K562 (cell line): Measurements from ENCODE around the gene LAG3. TPM values are rescaled to one million over a fixed set of nuclear protein-coding genes. Genes with fewer than 3 reads are reported as not detected.

ENCODE experiments used
- ATF1 ChIP-seq, 2 experiments: fragments of 450-650 bp in 1 of 2; IDR thresholded peaks; 2 replicates each; pipeline ENCODE4 v1.6.1; 2016; ENCODE audit warnings: missing compliant biosample characterization in 1 of 2, missing genetic modification characterization in 1 of 2
- BMI1 ChIP-seq: fragments of 150-350 bp; IDR thresholded peaks from 2 replicates; pipeline ENCODE4 v1.6.1; 2014; ENCODE audit warnings: low read length
- EHMT2 ChIP-seq: fragments of 450-650 bp; IDR thresholded peaks from 2 replicates; pipeline ENCODE4 v1.6.1; 2018; ENCODE audit warnings: antibody characterized with exemption
- GABPA ChIP-seq: fragments of 200-800 bp; sonication (Bioruptor generic); conservative IDR thresholded peaks from 2 replicates; pipeline ENCODE4 v1.6.1; 2016; ENCODE audit warnings: low read depth, missing genetic modification characterization, missing compliant biosample characterization
- HNRNPL ChIP-seq: fragments of 200-400 bp; formaldehyde crosslinking; IDR thresholded peaks from 2 replicates; pipeline ENCODE4 v1.6.1; 2017; ENCODE audit warnings: low read depth, mild to moderate bottlenecking, low read length
- MEIS2 ChIP-seq: fragments of 450-650 bp; IDR thresholded peaks from 2 replicates; pipeline ENCODE4 v1.6.1; 2014; ENCODE audit warnings: mild to moderate bottlenecking; ENCODE audit not compliant: partially characterized antibody
- MTF1 ChIP-seq: fragments of 250-450 bp; sonication (Bioruptor Pico); IDR thresholded peaks from 2 replicates; pipeline ENCODE4 v1.9.0; 2021; ENCODE audit warnings: moderate library complexity, mild to moderate bottlenecking, inconsistent platforms, borderline replicate concordance
- NFIC ChIP-seq: fragments of 450-650 bp; IDR thresholded peaks from 2 replicates; pipeline ENCODE4 v1.6.1; 2017; ENCODE audit warnings: mild to moderate bottlenecking, inconsistent platforms
- RBM39 ChIP-seq: fragments of 200-400 bp; formaldehyde crosslinking; optimal IDR thresholded peaks from 2 replicates; pipeline ENCODE3; 2018; ENCODE audit warnings: low read depth, low read length
- SMARCA4 ChIP-seq: fragments of 450-650 bp; IDR thresholded peaks from 2 replicates; pipeline ENCODE4 v1.6.1; 2016
- SOX6 ChIP-seq: fragments of 450-650 bp; IDR thresholded peaks from 2 replicates; pipeline ENCODE4 v1.6.1; 2014; ENCODE audit warnings: mild to moderate bottlenecking
- TCF3 ChIP-seq: sonication (generic); formaldehyde crosslinking; IDR thresholded peaks from 2 replicates; pipeline ENCODE4 v1.4.0; 2020; ENCODE audit warnings: mild to moderate bottlenecking, missing genetic modification reagents
- ZNF3 ChIP-seq: fragments of 250-450 bp; sonication (Bioruptor Pico); IDR thresholded peaks from 2 replicates; pipeline ENCODE4 v1.5.0; 2021; ENCODE audit warnings: mild to moderate bottlenecking, moderate library complexity
- polyA plus RNA-seq, 8 experiments: library from polyadenylated mRNA; depleted of rRNA in 4 of 8; stranded (reverse) in 5 of 8; unstranded in 3 of 8; fragments of >200 nt; fragmentation: Nextera tagmentation in 2 of 8; fragmentation: Illumina TruSeq in 1 of 8; extraction: Ambion mirVana in 2 of 8; extraction: Trizol in 1 of 8; gene quantifications; 2 replicates each; pipeline versions ENCODE4 v1.2.1 to v1.2.3, GENCODE V29; 2011 to 2014; ENCODE audit warnings: inconsistent platforms in 1 of 8, missing spikeins in 1 of 8
- total RNA-seq, 7 experiments: library from RNA; depleted of rRNA in 6 of 7; stranded (reverse); fragments of >200 nt in 6 of 7; fragmentation: Illumina TruSeq in 2 of 7; extraction: Trizol in 2 of 7; gene quantifications; 2 replicates each; pipeline versions ENCODE4 v1.2.1 to v1.2.3, GENCODE V29; 2011 to 2021; ENCODE audit warnings: low replicate concordance in 1 of 7
- TF ChIP-seq, protein P1 (sequence below): fragments of 450-650 bp; IDR thresholded peaks from 2 replicates; pipeline ENCODE4 v1.7.1; 2018; ENCODE audit warnings: mild to moderate bottlenecking, low read depth; ENCODE audit not compliant: partially characterized antibody
- TF ChIP-seq, protein P2 (sequence below): fragments of 450-650 bp; conservative IDR thresholded peaks from 2 replicates; pipeline ENCODE4 v1.6.1; 2016; ENCODE audit warnings: missing genetic modification characterization, low read depth, mild to moderate bottlenecking, missing compliant biosample characterization, moderate library complexity
- TF ChIP-seq, protein P3 (sequence below): sonication (generic); formaldehyde crosslinking; IDR thresholded peaks from 2 replicates; pipeline ENCODE4 v1.9.0; 2022; ENCODE audit warnings: mild to moderate bottlenecking, missing genetic modification reagents
- TF ChIP-seq, protein P4 (sequence below): fragments of 450-650 bp; IDR thresholded peaks from 2 replicates; pipeline ENCODE4 v1.6.1; 2018; ENCODE audit not compliant: partially characterized antibody

The LAG3 gene
- total and polyA plus RNA-seq, 9 of the 15 experiments (the other 6 are each of a cell fraction or from before 2014, with no cell fraction given), result 0.07 to 0.66 (median 0.09) TPM; not detected in 1

DNA sequence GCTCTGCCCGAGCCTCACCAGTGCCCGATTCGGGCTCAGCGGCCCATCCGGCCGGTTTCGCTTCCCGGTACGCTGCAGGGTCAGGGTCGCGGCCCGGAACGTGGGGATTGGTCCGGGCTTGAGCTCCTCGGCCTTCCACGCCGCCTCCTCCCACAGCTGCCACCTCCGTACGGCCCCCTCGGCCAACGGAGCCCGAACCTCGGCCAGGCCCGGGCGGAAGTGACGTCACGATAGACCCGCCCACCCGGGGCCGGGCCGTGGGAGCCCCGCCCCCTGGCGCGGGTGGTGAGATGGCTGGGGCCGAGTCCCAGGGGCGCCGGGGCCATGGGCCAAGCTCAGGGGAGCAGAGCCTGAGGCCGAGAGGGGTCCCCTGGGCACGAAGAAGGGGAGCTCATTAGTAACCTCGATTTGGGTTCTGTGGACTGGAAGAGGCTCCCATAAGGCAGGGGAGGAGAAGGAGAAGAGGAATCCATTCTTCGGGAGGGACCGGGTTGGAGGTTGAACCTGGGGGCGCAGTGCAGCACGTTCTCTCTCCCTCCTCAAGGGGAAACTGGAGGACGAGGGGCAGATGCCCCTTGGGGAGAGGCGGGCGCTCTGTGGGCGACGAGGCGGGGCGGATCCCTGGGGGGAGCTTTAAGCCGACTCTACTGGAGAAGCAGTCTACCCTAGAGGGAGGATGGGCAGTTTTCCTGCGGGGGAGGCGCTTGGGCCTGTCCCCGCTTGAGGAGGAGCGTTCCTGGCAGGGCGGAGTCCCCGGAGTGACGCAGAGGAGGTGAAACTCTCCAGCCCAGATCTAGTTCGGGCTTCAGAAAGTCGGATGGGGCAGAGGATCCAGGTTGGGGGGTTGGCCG, 19.2 kb upstream of the LAG3 start, which contains the start of gene MLF2 (continued):
- TF ChIP-seq MEIS2 (no peak), GABPA (tag) (peak; percentile 93), HNRNPL (peak; percentile 55; the same call in 1 of the 2 replicates), NFIC (peak; percentile 19; the same call in 1 of the 2 replicates), BMI1 (no peak), TCF3 (no peak; the same call in 1 of the 2 replicates), ATF1 (CRISPR knock-in tag; IDR thresholded peaks at IDR 0.05) (no peak; the same call in 1 of the 2 replicates), ATF1 (tag; IDR thresholded peaks at IDR 0.05) (peak; percentile 97), SMARCA4 (peak; percentile 26; the same call in 1 of the 2 replicates), RBM39 (no peak), EHMT2 (no peak), SOX6 (peak; percentile 44), MTF1 (no peak), ZNF3 (no peak)
- TF ChIP-seq, protein P1, sequence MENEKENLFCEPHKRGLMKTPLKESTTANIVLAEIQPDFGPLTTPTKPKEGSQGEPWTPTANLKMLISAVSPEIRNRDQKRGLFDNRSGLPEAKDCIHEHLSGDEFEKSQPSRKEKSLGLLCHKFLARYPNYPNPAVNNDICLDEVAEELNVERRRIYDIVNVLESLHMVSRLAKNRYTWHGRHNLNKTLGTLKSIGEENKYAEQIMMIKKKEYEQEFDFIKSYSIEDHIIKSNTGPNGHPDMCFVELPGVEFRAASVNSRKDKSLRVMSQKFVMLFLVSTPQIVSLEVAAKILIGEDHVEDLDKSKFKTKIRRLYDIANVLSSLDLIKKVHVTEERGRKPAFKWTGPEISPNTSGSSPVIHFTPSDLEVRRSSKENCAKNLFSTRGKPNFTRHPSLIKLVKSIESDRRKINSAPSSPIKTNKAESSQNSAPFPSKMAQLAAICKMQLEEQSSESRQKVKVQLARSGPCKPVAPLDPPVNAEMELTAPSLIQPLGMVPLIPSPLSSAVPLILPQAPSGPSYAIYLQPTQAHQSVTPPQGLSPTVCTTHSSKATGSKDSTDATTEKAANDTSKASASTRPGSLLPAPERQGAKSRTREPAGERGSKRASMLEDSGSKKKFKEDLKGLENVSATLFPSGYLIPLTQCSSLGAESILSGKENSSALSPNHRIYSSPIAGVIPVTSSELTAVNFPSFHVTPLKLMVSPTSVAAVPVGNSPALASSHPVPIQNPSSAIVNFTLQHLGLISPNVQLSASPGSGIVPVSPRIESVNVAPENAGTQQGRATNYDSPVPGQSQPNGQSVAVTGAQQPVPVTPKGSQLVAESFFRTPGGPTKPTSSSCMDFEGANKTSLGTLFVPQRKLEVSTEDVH, result peak; percentile 32
- TF ChIP-seq, protein P2, sequence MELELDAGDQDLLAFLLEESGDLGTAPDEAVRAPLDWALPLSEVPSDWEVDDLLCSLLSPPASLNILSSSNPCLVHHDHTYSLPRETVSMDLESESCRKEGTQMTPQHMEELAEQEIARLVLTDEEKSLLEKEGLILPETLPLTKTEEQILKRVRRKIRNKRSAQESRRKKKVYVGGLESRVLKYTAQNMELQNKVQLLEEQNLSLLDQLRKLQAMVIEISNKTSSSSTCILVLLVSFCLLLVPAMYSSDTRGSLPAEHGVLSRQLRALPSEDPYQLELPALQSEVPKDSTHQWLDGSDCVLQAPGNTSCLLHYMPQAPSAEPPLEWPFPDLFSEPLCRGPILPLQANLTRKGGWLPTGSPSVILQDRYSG (tag), result no peak
- TF ChIP-seq, protein P3, sequence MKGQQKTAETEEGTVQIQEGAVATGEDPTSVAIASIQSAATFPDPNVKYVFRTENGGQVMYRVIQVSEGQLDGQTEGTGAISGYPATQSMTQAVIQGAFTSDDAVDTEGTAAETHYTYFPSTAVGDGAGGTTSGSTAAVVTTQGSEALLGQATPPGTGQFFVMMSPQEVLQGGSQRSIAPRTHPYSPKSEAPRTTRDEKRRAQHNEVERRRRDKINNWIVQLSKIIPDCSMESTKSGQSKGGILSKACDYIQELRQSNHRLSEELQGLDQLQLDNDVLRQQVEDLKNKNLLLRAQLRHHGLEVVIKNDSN (CRISPR knock-in tag), result no peak
- TF ChIP-seq, protein P4, sequence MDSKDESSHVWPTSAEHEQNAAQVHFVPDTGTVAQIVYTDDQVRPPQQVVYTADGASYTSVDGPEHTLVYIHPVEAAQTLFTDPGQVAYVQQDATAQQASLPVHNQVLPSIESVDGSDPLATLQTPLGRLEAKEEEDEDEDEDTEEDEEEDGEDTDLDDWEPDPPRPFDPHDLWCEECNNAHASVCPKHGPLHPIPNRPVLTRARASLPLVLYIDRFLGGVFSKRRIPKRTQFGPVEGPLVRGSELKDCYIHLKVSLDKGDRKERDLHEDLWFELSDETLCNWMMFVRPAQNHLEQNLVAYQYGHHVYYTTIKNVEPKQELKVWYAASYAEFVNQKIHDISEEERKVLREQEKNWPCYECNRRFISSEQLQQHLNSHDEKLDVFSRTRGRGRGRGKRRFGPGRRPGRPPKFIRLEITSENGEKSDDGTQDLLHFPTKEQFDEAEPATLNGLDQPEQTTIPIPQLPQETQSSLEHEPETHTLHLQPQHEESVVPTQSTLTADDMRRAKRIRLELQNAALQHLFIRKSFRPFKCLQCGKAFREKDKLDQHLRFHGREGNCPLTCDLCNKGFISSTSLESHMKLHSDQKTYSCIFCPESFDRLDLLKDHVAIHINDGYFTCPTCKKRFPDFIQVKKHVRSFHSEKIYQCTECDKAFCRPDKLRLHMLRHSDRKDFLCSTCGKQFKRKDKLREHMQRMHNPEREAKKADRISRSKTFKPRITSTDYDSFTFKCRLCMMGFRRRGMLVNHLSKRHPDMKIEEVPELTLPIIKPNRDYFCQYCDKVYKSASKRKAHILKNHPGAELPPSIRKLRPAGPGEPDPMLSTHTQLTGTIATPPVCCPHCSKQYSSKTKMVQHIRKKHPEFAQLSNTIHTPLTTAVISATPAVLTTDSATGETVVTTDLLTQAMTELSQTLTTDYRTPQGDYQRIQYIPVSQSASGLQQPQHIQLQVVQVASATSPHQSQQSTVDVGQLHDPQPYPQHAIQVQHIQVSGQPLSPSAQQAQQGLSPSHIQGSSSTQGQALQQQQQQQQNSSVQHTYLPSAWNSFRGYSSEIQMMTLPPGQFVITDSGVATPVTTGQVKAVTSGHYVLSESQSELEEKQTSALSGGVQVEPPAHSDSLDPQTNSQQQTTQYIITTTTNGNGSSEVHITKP, result peak; percentile 64
